ENCODE results near the gene ZNF736.

DNA sequence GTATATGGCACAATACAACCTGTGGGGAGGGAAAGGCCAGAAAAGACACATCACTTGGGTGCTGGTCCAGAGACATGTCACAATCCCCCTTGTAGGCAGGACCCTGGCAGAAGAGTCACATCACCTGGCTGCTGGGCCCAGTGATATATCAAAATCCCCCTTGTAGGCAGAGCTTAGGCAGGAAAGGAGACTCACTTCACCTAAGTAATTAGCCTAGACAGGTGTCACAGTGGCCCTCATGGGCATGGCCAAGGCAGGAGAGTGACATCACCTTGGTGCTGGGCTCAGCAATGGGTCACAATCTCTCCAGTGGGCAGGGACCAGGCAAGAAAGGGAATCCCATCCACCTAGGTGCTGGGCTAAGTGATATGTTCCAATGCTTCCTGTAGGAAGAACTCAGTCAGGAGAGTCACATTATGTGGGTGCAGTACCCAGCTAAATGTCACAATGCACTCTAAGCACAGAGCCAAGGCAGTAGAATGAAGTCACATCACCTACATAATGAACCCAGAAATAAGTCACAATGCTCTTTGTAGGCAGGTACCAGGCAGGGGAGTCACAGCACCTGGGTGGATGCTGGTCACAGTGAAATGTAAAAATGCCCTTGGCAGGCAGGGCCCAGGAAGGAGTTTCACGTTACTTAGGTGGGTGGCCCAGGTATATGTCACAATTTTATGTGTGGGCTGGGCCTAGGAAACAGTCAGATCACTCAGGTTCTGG is 18.9 kb upstream of the ZNF736 start:
- no peak for TF ChIP-seq POLR2A (IDR thresholded peaks at IDR 0.05; ENCODE audit: borderline replicate concordance, extremely low read depth, insufficient read depth, insufficient read length)
- no peak for TF ChIP-seq CEBPB (IDR thresholded peaks at IDR 0.05; ENCODE audit: low read depth)
- TF ChIP-seq, protein P1, sequence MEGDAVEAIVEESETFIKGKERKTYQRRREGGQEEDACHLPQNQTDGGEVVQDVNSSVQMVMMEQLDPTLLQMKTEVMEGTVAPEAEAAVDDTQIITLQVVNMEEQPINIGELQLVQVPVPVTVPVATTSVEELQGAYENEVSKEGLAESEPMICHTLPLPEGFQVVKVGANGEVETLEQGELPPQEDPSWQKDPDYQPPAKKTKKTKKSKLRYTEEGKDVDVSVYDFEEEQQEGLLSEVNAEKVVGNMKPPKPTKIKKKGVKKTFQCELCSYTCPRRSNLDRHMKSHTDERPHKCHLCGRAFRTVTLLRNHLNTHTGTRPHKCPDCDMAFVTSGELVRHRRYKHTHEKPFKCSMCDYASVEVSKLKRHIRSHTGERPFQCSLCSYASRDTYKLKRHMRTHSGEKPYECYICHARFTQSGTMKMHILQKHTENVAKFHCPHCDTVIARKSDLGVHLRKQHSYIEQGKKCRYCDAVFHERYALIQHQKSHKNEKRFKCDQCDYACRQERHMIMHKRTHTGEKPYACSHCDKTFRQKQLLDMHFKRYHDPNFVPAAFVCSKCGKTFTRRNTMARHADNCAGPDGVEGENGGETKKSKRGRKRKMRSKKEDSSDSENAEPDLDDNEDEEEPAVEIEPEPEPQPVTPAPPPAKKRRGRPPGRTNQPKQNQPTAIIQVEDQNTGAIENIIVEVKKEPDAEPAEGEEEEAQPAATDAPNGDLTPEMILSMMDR (IDR thresholded peaks at IDR 0.05 in 2 of 3, conservative IDR thresholded peaks at IDR 0.05 in 1 of 3; ENCODE audit: borderline replicate concordance in 1 of 3, insufficient read depth in 1 of 3, low read depth in 2 of 3, low read length in 2 of 3), result no peak
- no peak for TF ChIP-seq ELF1 (IDR thresholded peaks at IDR 0.05; ENCODE audit: borderline replicate concordance, low read depth)
